ENCODE data around the gene CISTR.

CISTR gene

DNA sequence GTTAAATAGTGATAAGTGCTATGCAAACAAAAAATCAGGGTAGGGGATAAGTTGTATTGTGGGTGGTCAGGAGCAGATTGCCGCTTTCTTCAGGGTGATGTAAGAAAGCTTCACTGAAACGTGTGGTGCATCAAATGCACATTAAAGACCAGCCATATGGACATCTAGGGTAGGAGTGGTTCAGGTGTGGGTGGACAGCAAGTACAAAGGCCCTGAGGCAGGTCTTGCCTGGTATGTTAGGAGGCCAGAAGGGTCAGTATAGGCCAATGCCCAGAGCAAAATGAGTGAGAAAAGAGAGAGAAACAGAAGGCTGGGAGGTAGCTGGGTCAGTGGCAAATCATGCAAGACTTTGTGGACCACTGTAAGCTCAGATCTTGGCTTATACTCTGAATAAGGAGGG, 25.6 kb upstream of the CISTR start:
- TF ChIP-seq CTCF (IDR thresholded peaks at IDR 0.05; ENCODE audit: borderline replicate concordance, insufficient read depth, low read depth, low read length): no peak
- no peak overlapping the region for H3K4me3 ChIP-seq (ENCODE audit: low read depth, low read length)

- H3K4me3 ChIP-seq (ENCODE audit: low read depth, low read length): no peak overlapping the region
- TF ChIP-seq CTCF (IDR thresholded peaks at IDR 0.05; ENCODE audit: borderline replicate concordance, insufficient read depth, low read depth, low read length): no peak
Measured at GRCh38 chr12:53776872-53777271, 25.1 kb upstream of the CISTR start.

DNA sequence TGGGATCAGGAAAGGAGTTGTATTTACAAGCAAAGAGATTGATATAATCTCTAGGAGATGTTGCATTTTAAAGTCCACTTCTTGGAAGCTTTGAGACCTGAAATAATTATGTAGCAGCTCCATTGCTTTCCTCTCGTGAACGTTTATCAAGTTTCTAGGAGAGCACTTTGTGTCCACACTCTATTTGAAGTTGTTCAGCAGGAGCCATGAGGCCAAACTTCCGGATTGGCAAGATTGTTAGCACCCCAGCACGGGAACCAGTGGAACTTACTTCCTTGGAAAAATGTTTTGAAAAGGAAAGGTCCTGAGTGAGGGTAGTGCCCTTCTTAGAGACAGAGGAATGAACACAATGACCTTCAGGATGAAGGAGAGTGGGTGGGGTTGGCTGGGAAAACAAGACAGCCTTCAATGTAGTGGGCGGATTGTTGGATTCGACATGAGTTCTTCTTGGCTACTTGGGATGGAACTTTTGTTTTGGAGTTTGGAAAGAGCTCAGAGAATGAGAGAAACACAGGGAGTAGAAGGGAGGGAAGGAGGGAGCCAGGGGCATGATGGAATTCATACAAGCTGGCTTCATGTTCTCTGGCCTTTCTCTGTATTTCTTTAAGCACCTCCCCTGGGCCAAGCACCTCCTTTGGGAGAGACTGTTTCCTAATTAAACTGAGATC, 23.8 kb upstream of the CISTR start:
- no peak overlapping the region for H3K4me3 ChIP-seq (ENCODE audit: low read depth, low read length)
- no peak for TF ChIP-seq CTCF (IDR thresholded peaks at IDR 0.05; ENCODE audit: borderline replicate concordance, insufficient read depth, low read depth, low read length)

DNA sequence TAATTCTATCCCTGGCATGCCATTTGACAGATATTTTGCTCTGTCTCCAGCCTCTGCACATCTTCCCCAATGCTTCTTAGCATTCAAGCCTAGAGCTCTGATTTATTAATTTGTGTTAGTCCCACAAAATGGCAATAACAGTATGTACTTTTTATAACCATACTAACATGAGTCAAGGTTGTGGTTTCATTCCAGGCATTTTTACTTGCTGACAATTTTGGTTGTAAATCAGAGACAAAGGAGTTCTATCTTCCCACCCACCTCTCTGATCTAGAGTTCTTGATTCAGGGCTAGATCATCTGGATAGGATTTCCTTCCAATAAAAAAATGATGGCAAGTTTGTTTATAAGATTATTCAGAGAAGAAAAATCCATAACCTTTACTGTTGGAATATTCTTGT, 18.5 kb upstream of the CISTR start:
- H3K4me3 ChIP-seq (ENCODE audit: low read depth, low read length): no peak overlapping the region
- TF ChIP-seq CTCF (IDR thresholded peaks at IDR 0.05; ENCODE audit: borderline replicate concordance, insufficient read depth, low read depth, low read length): no peak

DNA sequence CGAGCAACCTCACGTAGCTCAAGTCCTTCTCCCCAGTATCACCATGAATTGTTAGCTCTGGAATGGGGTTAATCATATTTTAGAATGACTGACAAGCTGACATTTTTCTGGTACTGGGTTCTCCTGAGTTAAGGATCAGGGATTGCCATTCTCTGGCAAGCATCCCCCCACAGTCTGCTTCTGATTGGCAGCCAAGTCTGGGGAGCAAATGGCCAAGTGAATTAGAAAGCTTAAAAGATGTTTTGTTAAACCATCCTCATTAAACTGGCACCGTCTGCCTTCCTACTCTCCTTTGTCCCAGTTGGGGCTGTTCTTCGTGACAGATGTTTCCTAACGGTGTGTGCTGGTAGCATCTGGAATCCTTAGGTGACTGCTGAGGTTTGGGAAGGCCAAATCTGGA, 17.2 kb upstream of the CISTR start:
- TF ChIP-seq CTCF (IDR thresholded peaks at IDR 0.05; ENCODE audit: borderline replicate concordance, insufficient read depth, low read depth, low read length): no peak
- no peak overlapping the region for H3K4me3 ChIP-seq (ENCODE audit: low read depth, low read length)

DNA sequence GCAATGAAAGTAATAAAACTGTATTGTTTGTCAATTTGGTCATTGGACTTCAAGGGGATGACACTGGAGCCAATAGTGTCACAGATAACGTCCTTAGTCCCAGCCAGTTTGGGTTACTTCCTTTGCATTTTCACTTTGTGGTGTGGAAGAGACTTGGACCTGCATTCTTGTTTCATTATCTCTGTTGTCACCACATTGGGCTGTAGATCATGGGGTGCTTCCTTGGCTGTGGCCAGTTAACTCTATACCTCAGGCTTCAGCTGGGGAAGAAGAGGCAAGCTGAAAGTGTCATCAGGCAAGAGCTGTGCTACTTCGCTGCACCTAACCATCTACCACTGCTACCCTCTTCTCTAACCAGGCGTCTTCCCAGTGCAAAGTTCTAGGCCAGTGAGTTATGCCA, 15.1 kb upstream of the CISTR start:
- no peak overlapping the region for H3K4me3 ChIP-seq (ENCODE audit: low read depth, low read length)
- no peak for TF ChIP-seq CTCF (IDR thresholded peaks at IDR 0.05; ENCODE audit: borderline replicate concordance, insufficient read depth, low read depth, low read length)

DNA sequence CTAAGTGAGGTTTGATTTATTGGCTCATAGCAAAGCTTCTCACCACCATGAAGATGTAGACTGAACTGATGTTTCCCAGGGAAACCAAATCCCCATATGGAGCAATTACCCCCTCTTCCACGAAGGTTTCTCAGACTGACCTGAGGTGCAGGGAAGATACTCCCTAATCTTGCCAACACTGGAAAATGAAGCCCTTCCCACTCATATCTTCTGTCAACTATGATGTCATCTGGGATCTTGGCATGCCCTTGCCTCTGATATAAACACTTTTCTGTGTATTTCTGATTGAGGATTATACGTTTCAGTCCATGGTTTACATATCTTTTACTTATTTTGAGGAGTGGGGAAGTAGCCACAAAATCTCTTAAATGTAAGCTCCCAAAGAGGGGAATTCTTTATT, 14.1 kb upstream of the CISTR start:
- H3K4me3 ChIP-seq (ENCODE audit: low read depth, low read length): no peak overlapping the region
- no peak for TF ChIP-seq CTCF (IDR thresholded peaks at IDR 0.05; ENCODE audit: borderline replicate concordance, insufficient read depth, low read depth, low read length)
